HG03060 (cell line): Measurements from ENCODE around the gene MSANTD1.
"Not testable (repeated sequence)": the region's sequence is repeated elsewhere in the genome, so short reads cannot be mapped to it uniquely, and the experiment has no call there.

Source experiments
- ATAC-seq: cut with Tn5 transposase; IDR thresholded peaks from one replicate; pipeline ENCODE4 v1.9.1; 2021; ENCODE audit warnings: low read depth, moderate number of reproducible peaks; ENCODE audit not compliant: unreplicated experiment

Gene MSANTD1

GRCh38 chr4:3299976-3300671 is 51.2 kb downstream of the MSANTD1 start:
- no peak for ATAC-seq

GRCh38 chr4:3300882-3301281 is 51.9 kb downstream of the MSANTD1 start:
- not testable (repeated sequence) for ATAC-seq

GRCh38 chr4:3301450-3302172 is 52.7 kb downstream of the MSANTD1 start:
- no peak for ATAC-seq

- no peak for ATAC-seq
These were observed 53.3 kb downstream of the MSANTD1 start for GRCh38 chr4:3302173-3302785.

- no peak for ATAC-seq
These were observed 54.0 kb downstream of the MSANTD1 start for GRCh38 chr4:3302786-3303564.

GRCh38 chr4:3303565-3303824 is 54.5 kb downstream of the MSANTD1 start:
- ATAC-seq, result no peak

- no peak for ATAC-seq
These were observed 55.2 kb downstream of the MSANTD1 start for GRCh38 chr4:3303923-3304710.

GRCh38 chr4:3304831-3305609 is 56.1 kb downstream of the MSANTD1 start:
- no peak for ATAC-seq

- ATAC-seq, result no peak
These were observed 56.8 kb downstream of the MSANTD1 start for GRCh38 chr4:3305610-3306371.
